ENCODE data around the gene MTREX.

DNA sequence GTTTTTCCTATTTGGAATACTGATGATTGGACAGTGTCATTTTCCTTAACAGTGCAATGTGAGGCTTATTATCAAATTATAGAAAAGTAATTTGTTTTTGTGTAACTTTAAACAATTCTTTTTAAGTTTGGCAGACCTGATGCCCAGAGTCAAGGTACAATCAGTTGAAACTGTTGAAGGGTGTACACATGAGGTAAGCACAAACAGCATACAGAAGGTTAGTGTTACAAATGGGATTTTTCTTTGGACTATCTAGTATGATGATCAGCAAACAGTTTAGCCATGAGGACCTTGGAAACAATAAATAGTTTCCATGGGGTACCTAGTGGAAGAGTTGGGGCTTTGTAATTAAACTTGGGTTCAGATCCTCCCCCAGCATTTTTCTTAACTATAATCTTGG is 16.2 kb downstream of the MTREX start:
- TF ChIP-seq CTCF (IDR thresholded peaks at IDR 0.05) (no peak), EZH2 (IDR thresholded peaks at IDR 0.05; ENCODE audit: borderline replicate concordance, insufficient read depth, low read depth, low read length, poor library complexity, severe bottlenecking) (no peak)

All from B cell (primary cell).